ENCODE results near the gene CYTH2.

GRCh38 chr19:48451624-48452023, 17.5 kb upstream of the CYTH2 start:
- TF ChIP-seq CTCF (IDR thresholded peaks at IDR 0.05) (no peak), POLR2A (IDR thresholded peaks at IDR 0.05) (no peak)
